ENCODE data around the gene RSPH6A.

- no peak for TF ChIP-seq GLMP (CRISPR knock-in tag; IDR thresholded peaks at IDR 0.05; ENCODE audit: borderline replicate concordance)
- no peak for TF ChIP-seq FOXP4 (CRISPR knock-in tag; IDR thresholded peaks at IDR 0.05)
- TF ChIP-seq ZFP36L2 (CRISPR knock-in tag; IDR thresholded peaks at IDR 0.05) = no peak
- no peak for TF ChIP-seq POLR2G (IDR thresholded peaks at IDR 0.05; ENCODE audit: low read depth, low read length)
- no peak for TF ChIP-seq CTCF (CRISPR knock-in tag; IDR thresholded peaks at IDR 0.05)
- no peak for TF ChIP-seq ZNF691 (CRISPR knock-in tag; IDR thresholded peaks at IDR 0.05; ENCODE audit: borderline replicate concordance, low read depth)
- TF ChIP-seq ZFP90 (CRISPR knock-in tag; IDR thresholded peaks at IDR 0.05; ENCODE audit: borderline replicate concordance) = no peak
- TF ChIP-seq MAX (IDR thresholded peaks at IDR 0.05) = no peak
- TF ChIP-seq SNRNP70 (IDR thresholded peaks at IDR 0.05; ENCODE audit: low read depth, low read length) = no peak
- TF ChIP-seq POLR2AphosphoS5 (IDR thresholded peaks at IDR 0.05; ENCODE audit: low read depth, low read length) = no peak
Measured at GRCh38 chr19:45826934-45827333, 11.8 kb upstream of the RSPH6A start.

All from HepG2 (cell line).